Activated CD8-positive, alpha-beta memory T cell treated with anti-CD3 and anti-CD28 coated beads, Interleukin-2, amount 50 U/mL, for 4 hours (primary cell): ENCODE measurements around the gene GAL3ST2.
"Not testable (repeated sequence)": the region's sequence is repeated elsewhere in the genome, so short reads cannot be mapped to it uniquely, and the experiment has no call there.

ENCODE experiments used
- DNase-seq: peaks from one replicate; pipeline ENCODE4 v3.0.0-alpha.2; 2020

The GAL3ST2 gene

GRCh38 chr2:241776336-241777169 lies at the start of gene GAL3ST2:
Gene GAL3ST2, plus strand, starts transcription at chr2:241776822. Its CDS starts 134 bp downstream, at chr2:241776956.
- DNase-seq, result no peak

GRCh38 chr2:241728000-241728399 lies 48.6 kb upstream of the GAL3ST2 start:
- no peak for DNase-seq

- no peak for DNase-seq
Observed at GRCh38 chr2:241728627-241729026, 48.0 kb upstream of the GAL3ST2 start.

- no peak for DNase-seq
Observed at GRCh38 chr2:241729868-241730267, 46.8 kb upstream of the GAL3ST2 start.

GRCh38 chr2:241730671-241731293 lies 45.8 kb upstream of the GAL3ST2 start:
- DNase-seq, result no peak

- DNase-seq, result peak; percentile 61
Observed at GRCh38 chr2:241732513-241733186, 44.0 kb upstream of the GAL3ST2 start.

GRCh38 chr2:241733391-241734207 lies 43.0 kb upstream of the GAL3ST2 start:
- no peak for DNase-seq

GRCh38 chr2:241734208-241734466 lies 42.5 kb upstream of the GAL3ST2 start:
- DNase-seq, result no peak

GRCh38 chr2:241734467-241735208 lies 42.0 kb upstream of the GAL3ST2 start, which contains the start of gene D2HGDH:
Gene D2HGDH, plus strand, starts transcription at chr2:241734630. Its CDS starts 595 bp downstream, at chr2:241735225.
- peak; percentile 94 for DNase-seq

- no peak for DNase-seq
Observed at GRCh38 chr2:241736111-241736510, 40.5 kb upstream of the GAL3ST2 start.

- DNase-seq, result no peak
Observed at GRCh38 chr2:241738040-241738686, 38.5 kb upstream of the GAL3ST2 start.

GRCh38 chr2:241739177-241739576 lies 37.4 kb upstream of the GAL3ST2 start:
- DNase-seq, result no peak

GRCh38 chr2:241739651-241740050 lies 37.0 kb upstream of the GAL3ST2 start:
- DNase-seq, result peak; percentile 64

GRCh38 chr2:241741016-241741415 lies 35.6 kb upstream of the GAL3ST2 start:
- DNase-seq, result no peak

- no peak for DNase-seq
Observed at GRCh38 chr2:241742320-241742939, 34.2 kb upstream of the GAL3ST2 start.

GRCh38 chr2:241743008-241743407 lies 33.6 kb upstream of the GAL3ST2 start:
- DNase-seq, result not testable (repeated sequence)

GRCh38 chr2:241743620-241744019 lies 33.0 kb upstream of the GAL3ST2 start:
- DNase-seq, result no peak

- no peak for DNase-seq
Observed at GRCh38 chr2:241744028-241744754, 32.4 kb upstream of the GAL3ST2 start.

GRCh38 chr2:241745276-241745675 lies 31.3 kb upstream of the GAL3ST2 start:
- DNase-seq, result no peak

GRCh38 chr2:241746084-241746483 lies 30.5 kb upstream of the GAL3ST2 start:
- DNase-seq, result no peak
